ENCODE results near the gene DIO1. TPM values are rescaled to one million over a fixed set of nuclear protein-coding genes. Genes with fewer than 3 reads are reported as not detected.

DIO1 gene
- total RNA-seq, 1 donor from 2014 or later = not detected

- Mint-ChIP-seq H3K9me3 (ENCODE audit: unreplicated experiment) (no peaks in the 10 kb centered on the region), H3K4me3 (ENCODE audit: unreplicated experiment) (no peak overlapping the region), H3K36me3 (ENCODE audit: low read depth, unreplicated experiment) (peaks cover 17% of the 10 kb centered on the region), H3K27ac (ENCODE audit: unreplicated experiment) (no peak overlapping the region), H3K27me3 (ENCODE audit: unreplicated experiment) (no peaks in the 10 kb centered on the region), H3K4me1 (ENCODE audit: unreplicated experiment) (no peaks in the 10 kb centered on the region)
- no peak for TF ChIP-seq CTCF (IDR thresholded peaks at IDR 0.05; ENCODE audit: unreplicated experiment)
- no peak for DNase-seq (ENCODE audit: low spot score)
These were observed 44.3 kb downstream of the DIO1 start for GRCh38 chr1:53938136-53938830.

- H3K4me1 Mint-ChIP-seq (ENCODE audit: unreplicated experiment) = peaks cover 19% of the 10 kb centered on the region
- peaks cover 10% of the 10 kb centered on the region for H3K36me3 Mint-ChIP-seq (ENCODE audit: low read depth, unreplicated experiment)
- H3K27me3 Mint-ChIP-seq (ENCODE audit: unreplicated experiment) = peaks cover 7% of the 10 kb centered on the region
- no peak for DNase-seq (ENCODE audit: low spot score)
- H3K9me3 Mint-ChIP-seq (ENCODE audit: unreplicated experiment) = no peaks in the 10 kb centered on the region
- TF ChIP-seq CTCF (IDR thresholded peaks at IDR 0.05; ENCODE audit: unreplicated experiment) = no peak
- H3K4me3 Mint-ChIP-seq (ENCODE audit: unreplicated experiment) = no peak overlapping the region
- no peak overlapping the region for H3K27ac Mint-ChIP-seq (ENCODE audit: unreplicated experiment)
These were observed 48.4 kb downstream of the DIO1 start for GRCh38 chr1:53942127-53942957.

GRCh38 chr1:53943090-53943489 lies 49.1 kb downstream of the DIO1 start:
- Mint-ChIP-seq H3K27me3 (ENCODE audit: unreplicated experiment) (peaks cover 8% of the 10 kb centered on the region), H3K4me3 (ENCODE audit: unreplicated experiment) (no peak overlapping the region), H3K27ac (ENCODE audit: unreplicated experiment) (no peak overlapping the region), H3K36me3 (ENCODE audit: low read depth, unreplicated experiment) (peaks cover 10% of the 10 kb centered on the region), H3K9me3 (ENCODE audit: unreplicated experiment) (no peaks in the 10 kb centered on the region), H3K4me1 (ENCODE audit: unreplicated experiment) (peaks cover 24% of the 10 kb centered on the region)
- DNase-seq (ENCODE audit: low spot score) = no peak
- no peak for TF ChIP-seq CTCF (IDR thresholded peaks at IDR 0.05; ENCODE audit: unreplicated experiment)

- no peak for DNase-seq (ENCODE audit: low spot score)
- Mint-ChIP-seq H3K27me3 (ENCODE audit: unreplicated experiment) (peaks cover 8% of the 10 kb centered on the region), H3K36me3 (ENCODE audit: low read depth, unreplicated experiment) (peaks cover 10% of the 10 kb centered on the region), H3K4me3 (ENCODE audit: unreplicated experiment) (peak overlapping the region; percentile 21), H3K27ac (ENCODE audit: unreplicated experiment) (no peak overlapping the region), H3K9me3 (ENCODE audit: unreplicated experiment) (no peaks in the 10 kb centered on the region), H3K4me1 (ENCODE audit: unreplicated experiment) (peaks cover 24% of the 10 kb centered on the region)
- no peak for TF ChIP-seq CTCF (IDR thresholded peaks at IDR 0.05; ENCODE audit: unreplicated experiment)
These were observed 49.6 kb downstream of the DIO1 start for GRCh38 chr1:53943490-53944043.

Data from endothelial cell (in vitro differentiated cells).